Esophagus squamous epithelium (tissue), 4 donors: Measurements from ENCODE around the gene PCBD1.

ENCODE experiments used
- POLR2A ChIP-seq, 4 donors: fragments of 450-650 bp; IDR thresholded peaks; one replicate each; pipeline ENCODE4 v1.6.1; 2017; ENCODE audit warnings: antibody characterized with exemption in 4 of 4, mild to moderate bottlenecking in 4 of 4, moderate library complexity in 3 of 4
- TF ChIP-seq, protein P1 (sequence below), 6 experiments: fragments of 450-650 bp in 4 of 6; fragments of 200-600 bp in 2 of 6; sonication (generic) in 2 of 6; IDR thresholded peaks; one replicate each; pipeline ENCODE4 v1.5.1; 2016 to 2019; ENCODE audit warnings: antibody characterized with exemption in 6 of 6, mild to moderate bottlenecking in 4 of 6, moderate library complexity in 4 of 6

DNA sequence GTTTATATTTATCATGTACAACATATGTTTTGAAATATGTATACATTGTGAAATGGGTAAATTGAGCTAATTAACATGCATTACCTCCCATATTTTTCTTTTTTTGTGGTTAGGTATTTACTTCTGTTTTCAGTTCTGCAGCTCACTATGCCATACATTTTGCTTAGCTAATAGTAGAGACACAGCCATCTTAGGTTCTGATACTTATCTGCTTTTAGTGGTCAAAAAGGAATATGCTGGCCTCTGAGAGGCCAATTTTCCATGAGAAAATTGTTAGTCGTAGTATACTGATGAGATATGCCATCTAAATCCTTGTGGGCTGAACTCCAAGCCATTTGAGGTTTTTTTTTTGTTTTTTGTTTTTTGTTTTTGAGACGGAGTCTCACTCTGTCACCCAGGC, 41.6 kb downstream of the PCBD1 start:
- TF ChIP-seq POLR2A (IDR thresholded peaks at IDR 0.05) = no peak
- TF ChIP-seq, protein P1, sequence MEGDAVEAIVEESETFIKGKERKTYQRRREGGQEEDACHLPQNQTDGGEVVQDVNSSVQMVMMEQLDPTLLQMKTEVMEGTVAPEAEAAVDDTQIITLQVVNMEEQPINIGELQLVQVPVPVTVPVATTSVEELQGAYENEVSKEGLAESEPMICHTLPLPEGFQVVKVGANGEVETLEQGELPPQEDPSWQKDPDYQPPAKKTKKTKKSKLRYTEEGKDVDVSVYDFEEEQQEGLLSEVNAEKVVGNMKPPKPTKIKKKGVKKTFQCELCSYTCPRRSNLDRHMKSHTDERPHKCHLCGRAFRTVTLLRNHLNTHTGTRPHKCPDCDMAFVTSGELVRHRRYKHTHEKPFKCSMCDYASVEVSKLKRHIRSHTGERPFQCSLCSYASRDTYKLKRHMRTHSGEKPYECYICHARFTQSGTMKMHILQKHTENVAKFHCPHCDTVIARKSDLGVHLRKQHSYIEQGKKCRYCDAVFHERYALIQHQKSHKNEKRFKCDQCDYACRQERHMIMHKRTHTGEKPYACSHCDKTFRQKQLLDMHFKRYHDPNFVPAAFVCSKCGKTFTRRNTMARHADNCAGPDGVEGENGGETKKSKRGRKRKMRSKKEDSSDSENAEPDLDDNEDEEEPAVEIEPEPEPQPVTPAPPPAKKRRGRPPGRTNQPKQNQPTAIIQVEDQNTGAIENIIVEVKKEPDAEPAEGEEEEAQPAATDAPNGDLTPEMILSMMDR (IDR thresholded peaks at IDR 0.05) = no peak
